ENCODE data around the gene MESP2. TPM values are rescaled to one million over a fixed set of nuclear protein-coding genes. Genes with fewer than 3 reads are reported as not detected.

The MESP2 gene
- polyA plus RNA-seq, 1 donor from 2014 or later = not detected

DNA sequence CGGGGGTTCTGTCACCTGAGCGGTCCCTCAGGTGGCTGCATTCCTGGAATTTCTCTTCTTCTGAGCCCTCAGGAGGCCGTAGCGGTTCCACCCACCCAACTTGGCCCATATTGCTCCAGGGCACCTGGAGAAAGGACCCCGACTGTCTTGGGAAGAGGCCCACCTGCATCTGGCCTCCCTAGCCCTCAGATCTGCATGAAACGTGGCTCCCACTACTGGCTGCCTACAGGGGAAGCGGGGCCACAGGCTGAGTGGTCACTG is 48.4 kb downstream of the MESP2 start:
- Histone ChIP-seq H3K9me2 (ENCODE audit: insufficient read depth, low read length) (no peaks in the 10 kb centered on the region), H3F3A (ENCODE audit: insufficient read depth, low read length, poor library complexity, severe bottlenecking) (no peaks in the 10 kb centered on the region), H3K27ac (ENCODE audit: low read length) (no peak overlapping the region), H3K79me2 (replicated peaks; ENCODE audit: insufficient read depth, low read length) (no peaks in the 10 kb centered on the region), H3K27me3 (ENCODE audit: insufficient read depth, low read depth, low read length) (no peaks in the 10 kb centered on the region), H2AFZ (ENCODE audit: low read depth, low read length) (no peak overlapping the region), H3K36me3 (ENCODE audit: insufficient read depth, low read length) (no peaks in the 10 kb centered on the region), H3K4me2 (ENCODE audit: low read length) (no peak overlapping the region), H3K9me3 (ENCODE audit: low read length) (no peaks in the 10 kb centered on the region), H3K4me3 (ENCODE audit: low read length) (no peak overlapping the region), H4K20me1 (ENCODE audit: insufficient read depth) (no peaks in the 10 kb centered on the region), H3K9ac (ENCODE audit: low read length) (no peak overlapping the region)
- TF ChIP-seq MXI1 (conservative IDR thresholded peaks at IDR 0.05; ENCODE audit: poor library complexity, severe bottlenecking) (no peak), EZH2 (IDR thresholded peaks at IDR 0.05; ENCODE audit: borderline replicate concordance, insufficient read depth, low read length, poor library complexity, severe bottlenecking) (no peak), REST (IDR thresholded peaks at IDR 0.05; ENCODE audit: borderline replicate concordance) (no peak)

DNA sequence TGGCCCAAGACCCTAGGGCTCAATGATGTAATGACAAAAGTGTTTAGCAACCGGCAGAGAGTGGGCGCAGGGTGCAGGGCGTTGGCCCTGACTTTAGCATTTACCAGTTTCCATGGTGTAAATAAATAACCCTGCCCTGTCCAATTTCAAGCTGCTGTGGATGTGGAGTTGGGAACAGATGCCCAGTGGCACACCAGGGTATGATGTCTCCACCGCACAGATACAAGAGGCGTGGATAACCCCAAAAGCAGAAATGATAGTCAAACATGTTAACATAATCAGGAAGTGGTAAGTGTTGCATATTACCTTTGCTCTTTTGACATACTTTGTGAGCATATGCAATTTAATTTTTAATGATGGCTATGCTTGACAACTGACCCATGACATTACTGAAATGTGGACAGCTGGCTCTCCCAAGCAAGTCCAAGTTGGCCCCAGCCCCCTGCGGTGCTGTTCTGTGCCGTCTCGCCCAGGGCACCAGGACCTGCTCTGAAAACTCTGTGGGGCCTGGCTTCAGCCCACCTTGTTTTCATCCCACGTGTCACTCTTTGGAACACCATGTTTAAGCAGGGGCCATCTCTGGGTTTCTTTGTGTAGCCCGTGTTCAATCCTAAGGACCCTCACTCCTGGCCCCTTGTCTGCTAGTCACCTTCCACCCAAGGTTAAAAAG is 49.3 kb downstream of the MESP2 start:
- Histone ChIP-seq H3K9me2 (ENCODE audit: insufficient read depth, low read length) (no peaks in the 10 kb centered on the region), H3K79me2 (replicated peaks; ENCODE audit: insufficient read depth, low read length) (no peaks in the 10 kb centered on the region), H3K27me3 (ENCODE audit: insufficient read depth, low read depth, low read length) (no peaks in the 10 kb centered on the region), H3K9me3 (ENCODE audit: low read length) (no peaks in the 10 kb centered on the region), H3K36me3 (ENCODE audit: insufficient read depth, low read length) (no peaks in the 10 kb centered on the region), H3K4me2 (ENCODE audit: low read length) (no peak overlapping the region), H4K20me1 (ENCODE audit: insufficient read depth) (no peaks in the 10 kb centered on the region), H3K9ac (ENCODE audit: low read length) (no peak overlapping the region), H3K27ac (ENCODE audit: low read length) (no peak overlapping the region), H3F3A (ENCODE audit: insufficient read depth, low read length, poor library complexity, severe bottlenecking) (no peaks in the 10 kb centered on the region), H2AFZ (ENCODE audit: low read depth, low read length) (no peak overlapping the region), H3K4me3 (ENCODE audit: low read length) (no peak overlapping the region)
- TF ChIP-seq POLR2AphosphoS5 (IDR thresholded peaks at IDR 0.05) (no peak), SMC3 (conservative IDR thresholded peaks at IDR 0.05; ENCODE audit: poor library complexity) (no peak), REST (IDR thresholded peaks at IDR 0.05; ENCODE audit: borderline replicate concordance) (no peak), RAD21 (conservative IDR thresholded peaks at IDR 0.05) (no peak), TAF1 (IDR thresholded peaks at IDR 0.05; ENCODE audit: low read depth) (no peak), MXI1 (conservative IDR thresholded peaks at IDR 0.05; ENCODE audit: poor library complexity, severe bottlenecking) (no peak), EP300 (conservative IDR thresholded peaks at IDR 0.05; ENCODE audit: poor library complexity, severe bottlenecking) (no peak), CTCF (IDR thresholded peaks at IDR 0.05; ENCODE audit: poor library complexity, severe bottlenecking) (no peak), EZH2 (IDR thresholded peaks at IDR 0.05; ENCODE audit: borderline replicate concordance, insufficient read depth, low read length, poor library complexity, severe bottlenecking) (no peak)

Data from neural cell (in vitro differentiated cells).